Measurements from ENCODE around the gene TRIML2.

GRCh38 chr4:188139141-188139540 lies 29.7 kb upstream of the TRIML2 start, which contains the start of gene TRIML1:
- TF ChIP-seq PATZ1 (CRISPR knock-in tag; IDR thresholded peaks at IDR 0.05; ENCODE audit: borderline replicate concordance) = no peak
- TF ChIP-seq BACH2 (CRISPR knock-in tag; IDR thresholded peaks at IDR 0.05; ENCODE audit: borderline replicate concordance) = no peak
- TF ChIP-seq ZNF8 (CRISPR knock-in tag; IDR thresholded peaks at IDR 0.05) = no peak
- no peak for TF ChIP-seq ZNF565 (CRISPR knock-in tag; conservative IDR thresholded peaks at IDR 0.05; ENCODE audit: low read depth)
- no peak for TF ChIP-seq ZC3H10 (CRISPR knock-in tag; IDR thresholded peaks at IDR 0.05)
- no peak for TF ChIP-seq OSR1 (CRISPR knock-in tag; IDR thresholded peaks at IDR 0.05)
- no peak for TF ChIP-seq ZFP30 (CRISPR knock-in tag; IDR thresholded peaks at IDR 0.05)
